Coronary artery (tissue), 2 donors: ENCODE results near the gene SMARCAL1.

Experiments
- DNase-seq: peaks from one replicate; pipeline ENCODE4 v3.0.0-alpha.2; 2017; ENCODE audit warnings: low spot score
- H3K27ac ChIP-seq, 2 donors: fragments of 200-600 bp; sonication (generic); one replicate each; pipeline ENCODE4 v1.5.1; 2016 to 2019
- H3K4me3 ChIP-seq: fragments of 200-600 bp; sonication (generic); 2 replicates; pipeline ENCODE4 v1.5.1; 2016; ENCODE audit warnings: mild to moderate bottlenecking, moderate library complexity
- CTCF ChIP-seq: fragments of 200-600 bp; sonication (generic); IDR thresholded peaks from one replicate; pipeline ENCODE4 v1.5.1; 2019; ENCODE audit warnings: antibody characterized with exemption

Gene SMARCAL1

GRCh38 chr2:216385478-216385877 lies 26.8 kb upstream of the SMARCAL1 start:
- H3K27ac ChIP-seq, result no peak overlapping the region
- DNase-seq, result no peak
- H3K4me3 ChIP-seq, result no peak overlapping the region
- TF ChIP-seq CTCF, result no peak

GRCh38 chr2:216387262-216387661 lies 25.0 kb upstream of the SMARCAL1 start:
- H3K27ac ChIP-seq, result no peak overlapping the region
- DNase-seq, result no peak
- no peak for TF ChIP-seq CTCF
- no peak overlapping the region for H3K4me3 ChIP-seq

- no peak for TF ChIP-seq CTCF
- Histone ChIP-seq H3K4me3 (no peak overlapping the region), H3K27ac (no peak overlapping the region)
- no peak for DNase-seq
These were observed 24.0 kb upstream of the SMARCAL1 start for GRCh38 chr2:216388046-216388884.

GRCh38 chr2:216389570-216389969 lies 22.7 kb upstream of the SMARCAL1 start:
- no peak for TF ChIP-seq CTCF
- Histone ChIP-seq H3K4me3 (no peak overlapping the region), H3K27ac (no peak overlapping the region)
- no peak for DNase-seq

- Histone ChIP-seq H3K27ac (no peak overlapping the region), H3K4me3 (no peak overlapping the region)
- no peak for DNase-seq
- TF ChIP-seq CTCF, result no peak
These were observed 20.9 kb upstream of the SMARCAL1 start for GRCh38 chr2:216391401-216391800.

GRCh38 chr2:216392018-216392562 lies 20.2 kb upstream of the SMARCAL1 start:
- no peak overlapping the region for H3K27ac ChIP-seq
- DNase-seq, result no peak
- TF ChIP-seq CTCF, result no peak
- H3K4me3 ChIP-seq, result no peak overlapping the region
